A549 (cell line): ENCODE data around the gene C12orf43. TPM values are rescaled to one million over a fixed set of nuclear protein-coding genes. Genes with fewer than 3 reads are reported as not detected.

ENCODE experiments used
- ATAC-seq, 2 experiments: fragments of 200-7000 bp in 1 of 2; fragments of >200 bp in 1 of 2; cut with Nextera tagmentation in 1 of 2; cut with Tn5 transposase in 1 of 2; 3 replicates each; pipeline versions ENCODE4 v1.8.0 to v1.9.1; 2018 to 2020; ENCODE audit warnings: mild to moderate bottlenecking in 1 of 2, moderate library complexity in 1 of 2
- CTCF ChIA-PET: fragments of 300-600 bp; sonication (Branson Sonifier 250); formaldehyde crosslinking; extraction: SDS; loops from one replicate; lab custom pipeline; 2021; ENCODE audit warnings: antibody characterized with exemption, inconsistent platforms; lab: Yijun Ruan, JAX
- POLR2A ChIA-PET: fragments of 350-600 bp; formaldehyde crosslinking; extraction: SDS; loops from one replicate; lab custom pipeline; 2021; ENCODE audit warnings: antibody characterized with exemption, inconsistent platforms; lab: Yijun Ruan, JAX
- DNase-seq, 2 experiments: peaks; one replicate each; pipeline versions ENCODE4 v3.0.0 to v3.0.0-alpha.2; 2011 to 2016; ENCODE audit warnings: low read depth in 1 of 2, low spot score in 1 of 2
- FAIRE-seq: peaks from 2 replicates; lab custom pipeline; 2011; peaks lifted over from hg19 to GRCh38; lab: Jason Lieb, UNC
- H3K27ac ChIP-seq, 2 experiments: fragments of >200 bp; sonication (Bioruptor Twin); formaldehyde crosslinking; 3 replicates each; pipeline ENCODE4 v1.5.1; 2016 to 2017
- H3K4me1 ChIP-seq: fragments of >200 bp; sonication (Bioruptor Twin); formaldehyde crosslinking; 3 replicates; pipeline ENCODE4 v1.6.1; 2016
- H3K4me2 ChIP-seq: fragments of >200 bp; sonication (Bioruptor Twin); formaldehyde crosslinking; 3 replicates; pipeline ENCODE4 v1.6.1; 2016
- H3K4me3 ChIP-seq: fragments of >200 bp; sonication (Bioruptor Twin); formaldehyde crosslinking; 3 replicates; pipeline ENCODE4 v1.5.1; 2016
- H3K9me3 ChIP-seq: fragments of >200 bp; sonication (Bioruptor Twin); formaldehyde crosslinking; 3 replicates; pipeline ENCODE4 v1.6.1; 2016
- EHF ChIP-seq: fragments of 250-450 bp; sonication (Bioruptor Pico); IDR thresholded peaks from 2 replicates; pipeline ENCODE4 v1.5.0; 2020; ENCODE audit warnings: mild to moderate bottlenecking
- EHMT2 ChIP-seq: fragments of 200-600 bp; sonication (generic); IDR thresholded peaks from 2 replicates; pipeline ENCODE4 v1.6.1; 2016; ENCODE audit warnings: antibody characterized with exemption, low read depth, mild to moderate bottlenecking, moderate library complexity
- ESRRA ChIP-seq: fragments of 150-350 bp; IDR thresholded peaks from 2 replicates; pipeline ENCODE4 v1.6.1; 2014; ENCODE audit warnings: mild to moderate bottlenecking, low read length, borderline replicate concordance
- FOSB ChIP-seq: fragments of 250-450 bp; sonication (Bioruptor Pico); IDR thresholded peaks from 2 replicates; pipeline ENCODE4 v1.5.0; 2020; ENCODE audit warnings: mild to moderate bottlenecking, moderate library complexity
- FOSL2 ChIP-seq, 2 experiments: fragments of 450-650 bp in 1 of 2; fragments of >200 bp in 1 of 2; sonication (Bioruptor Twin) in 1 of 2; formaldehyde crosslinking; IDR thresholded peaks; 2 replicates each; pipeline versions ENCODE4 v1.5.0 to v1.6.1; 2016 to 2020; ENCODE audit warnings: mild to moderate bottlenecking in 1 of 2, moderate library complexity in 1 of 2
- FOXS1 ChIP-seq: fragments of 250-450 bp; sonication (Bioruptor Pico); IDR thresholded peaks from 2 replicates; pipeline ENCODE4 v1.5.0; 2020; ENCODE audit warnings: mild to moderate bottlenecking, moderate library complexity
- GATA3 ChIP-seq: IDR thresholded peaks from 2 replicates; pipeline ENCODE4 v1.6.1; 2012; ENCODE audit warnings: borderline replicate concordance
- HDAC2 ChIP-seq: fragments of 200-600 bp; sonication (generic); IDR thresholded peaks from 2 replicates; pipeline ENCODE4 v1.6.1; 2016
- HEYL ChIP-seq: fragments of 250-450 bp; sonication (Bioruptor Pico); IDR thresholded peaks from 2 replicates; pipeline ENCODE4 v1.8.0; 2021; ENCODE audit warnings: mild to moderate bottlenecking, moderate library complexity
- HOXB13 ChIP-seq: fragments of 250-450 bp; sonication (Bioruptor Pico); IDR thresholded peaks from 2 replicates; pipeline ENCODE4 v1.5.0; 2020; ENCODE audit warnings: low read depth, mild to moderate bottlenecking, moderate library complexity
- HOXB5 ChIP-seq: fragments of 250-450 bp; sonication (Bioruptor Pico); IDR thresholded peaks from 2 replicates; pipeline ENCODE4 v1.5.0; 2020; ENCODE audit warnings: mild to moderate bottlenecking, moderate library complexity
- JUN ChIP-seq, 2 experiments: fragments of >200 bp; sonication (Bioruptor Twin); formaldehyde crosslinking; IDR thresholded peaks; 2 replicates in 1 of 2; 3 replicates in 1 of 2; pipeline ENCODE4 v1.6.1; 2016 to 2017
- JUNB ChIP-seq: fragments of >200 bp; sonication (Bioruptor Twin); formaldehyde crosslinking; IDR thresholded peaks from 2 replicates; pipeline ENCODE4 v1.6.1; 2016
- KDM1A ChIP-seq: fragments of 200-600 bp; sonication (generic); IDR thresholded peaks from 2 replicates; pipeline ENCODE4 v1.6.1; 2016; ENCODE audit warnings: low read depth, mild to moderate bottlenecking
- MAZ ChIP-seq: fragments of 150-350 bp; IDR thresholded peaks from 2 replicates; pipeline ENCODE4 v1.6.1; 2014; ENCODE audit warnings: antibody characterized with exemption, low read depth, low read length, borderline replicate concordance
- NPAS2 ChIP-seq: fragments of 250-450 bp; sonication (Bioruptor Pico); IDR thresholded peaks from 2 replicates; pipeline ENCODE4 v1.8.0; 2022; ENCODE audit warnings: mild to moderate bottlenecking, moderate library complexity, borderline replicate concordance
- POLR2A ChIP-seq: IDR thresholded peaks from 2 replicates; pipeline ENCODE4 v1.6.1; 2012; ENCODE audit warnings: mild to moderate bottlenecking, low read length
- POLR2AphosphoS2 ChIP-seq: conservative IDR thresholded peaks from 2 replicates; pipeline ENCODE4 v1.6.1; 2012; ENCODE audit warnings: low read length, improper control_type of control experiment, inconsistent platforms
- RCOR1 ChIP-seq: fragments of 150-350 bp; IDR thresholded peaks from 2 replicates; pipeline ENCODE4 v1.6.1; 2014; ENCODE audit warnings: antibody characterized with exemption, low read length, low read depth
- SMC3 ChIP-seq: fragments of >200 bp; sonication (Bioruptor Twin); formaldehyde crosslinking; IDR thresholded peaks from 3 replicates; pipeline ENCODE4 v1.6.1; 2018; ENCODE audit warnings: inconsistent platforms
- TP53 ChIP-seq: fragments of 250-450 bp; sonication (Bioruptor Pico); IDR thresholded peaks from 2 replicates; pipeline ENCODE4 v1.5.0; 2021; ENCODE audit warnings: mild to moderate bottlenecking, moderate library complexity
- ZC3H11A ChIP-seq: fragments of 450-650 bp; IDR thresholded peaks from 2 replicates; pipeline ENCODE4 v1.6.1; 2014; ENCODE audit warnings: antibody characterized with exemption, mild to moderate bottlenecking
- ZFP36 ChIP-seq: fragments of 450-650 bp; IDR thresholded peaks from 2 replicates; pipeline ENCODE4 v1.6.1; 2014; ENCODE audit warnings: borderline replicate concordance; ENCODE audit not compliant: partially characterized antibody
- ZSCAN20 ChIP-seq: fragments of 250-450 bp; sonication (Bioruptor Pico); IDR thresholded peaks from 2 replicates; pipeline ENCODE4 v1.8.0; 2022; ENCODE audit warnings: mild to moderate bottlenecking, moderate library complexity
- WGBS: methylation state at CpG from one replicate; pipeline ENCODE4 v1.1.6; 2017; ENCODE audit errors: missing lambda C conversion rate; 5-methylcytosine and 5-hydroxymethylcytosine counted together
- polyA plus RNA-seq, 4 experiments: library from polyadenylated mRNA; depleted of rRNA in 3 of 4; stranded (reverse); fragments of >200 nt; fragmentation: RNase III in 1 of 4; extraction: RNeasy Plus Mini Kit Qiagen cat#74134 plus additional on column Dnase treatment in 1 of 4; gene quantifications; 2 replicates in 3 of 4; 3 replicates in 1 of 4; pipeline ENCODE4 v1.2.3, GENCODE V29; 2011 to 2017
- TF ChIP-seq, protein P1 (sequence below): fragments of >200 bp; sonication (Bioruptor Twin); formaldehyde crosslinking; IDR thresholded peaks from 2 replicates; pipeline ENCODE4 v1.6.1; 2016
- TF ChIP-seq, protein P2 (sequence below): IDR thresholded peaks from 2 replicates; pipeline ENCODE4 v1.6.1; 2012
- TF ChIP-seq, protein P3 (sequence below): fragments of 450-650 bp; IDR thresholded peaks from 2 replicates; pipeline ENCODE4 v1.6.1; 2014; ENCODE audit warnings: antibody characterized with exemption
- TF ChIP-seq, protein P4 (sequence below): fragments of >200 bp; sonication (Bioruptor Twin); formaldehyde crosslinking; IDR thresholded peaks from 3 replicates; pipeline ENCODE4 v1.6.1; 2016
- TF ChIP-seq, protein P5 (sequence below): fragments of 250-450 bp; sonication (Bioruptor Pico); IDR thresholded peaks from 2 replicates; pipeline ENCODE4 v1.5.0; 2021; ENCODE audit warnings: mild to moderate bottlenecking, moderate library complexity, borderline replicate concordance

C12orf43 gene
- polyA plus RNA-seq, 2 of the 4 experiments (the other 2 are of a cell fraction) = 20.0 to 20.5 TPM

DNA sequence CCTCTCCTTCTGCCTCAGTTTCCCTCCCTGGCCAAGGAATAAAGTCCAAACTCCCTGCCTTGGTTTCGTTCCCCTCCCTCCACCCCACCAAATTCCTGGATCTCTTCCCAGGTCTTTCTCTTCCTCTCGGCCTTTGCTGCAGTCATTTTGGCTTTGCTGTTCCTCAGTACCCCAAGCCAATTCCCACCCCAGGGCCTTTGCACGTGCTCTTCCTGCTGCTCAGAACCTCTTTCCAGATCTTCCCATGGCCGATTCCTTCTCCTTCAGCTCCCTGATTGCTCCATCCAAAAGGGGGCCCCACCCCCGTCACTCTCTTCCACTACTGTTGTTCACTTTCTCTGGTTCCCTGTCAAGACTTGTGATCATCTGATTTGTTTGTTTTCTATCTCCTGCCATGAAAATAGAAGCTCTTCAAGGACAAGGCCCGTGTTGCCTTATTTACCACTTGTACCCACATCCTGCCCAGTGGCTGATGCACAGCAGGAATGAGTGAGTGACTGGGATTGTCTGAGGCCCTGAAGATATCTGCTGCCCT is 34.8 kb downstream of the C12orf43 start (continued):
- TF ChIP-seq NPAS2 (CRISPR knock-in tag) = peak; percentile 67; the same call in 1 of the 2 replicates
- TF ChIP-seq FOSL2 (IDR thresholded peaks at IDR 0.05) = no peak
- 0 out of 2 replicates have a peak, but pooled peaks have one; percentile 2 for TF ChIP-seq FOSL2 (CRISPR knock-in tag; IDR thresholded peaks at IDR 0.05)
- no peak for TF ChIP-seq SMC3
- TF ChIP-seq JUN (IDR thresholded peaks at IDR 0.05) = no peak

DNA sequence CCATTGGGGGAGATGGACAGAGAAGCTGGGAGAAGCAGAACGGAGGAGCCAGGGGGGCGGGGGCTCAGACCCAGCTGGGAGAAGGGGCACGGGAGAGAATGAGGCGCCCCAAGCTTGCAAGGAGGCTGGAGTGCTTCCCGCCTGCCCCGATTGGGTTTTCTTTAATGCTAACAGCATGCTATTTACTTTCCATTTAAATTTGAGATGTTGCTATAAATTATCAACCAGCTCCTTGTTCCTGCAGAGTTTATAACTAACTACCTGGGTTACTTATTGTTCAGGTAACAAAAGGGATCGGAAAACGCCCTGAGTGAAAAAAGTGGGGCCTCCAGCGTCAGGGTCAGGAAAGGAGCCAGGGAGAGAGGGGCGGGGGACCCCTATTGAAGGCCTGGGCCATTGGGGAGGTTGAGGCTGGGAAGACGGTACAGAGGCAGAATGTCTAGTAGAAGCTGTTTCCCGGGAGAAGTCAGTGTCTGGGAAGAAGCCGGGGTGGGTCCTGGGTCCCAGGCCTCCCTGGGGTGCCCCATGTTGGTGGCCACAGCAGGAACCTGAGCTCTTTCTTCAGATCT is 35.4 kb downstream of the C12orf43 start:
- DNase-seq (peak in 1 of 2 experiments; percentile 85), ATAC-seq (peak; percentile 42 to 55), FAIRE-seq (peak; percentile 68)
- ChIA-PET CTCF (interaction anchor here (0.6 to 10.1 kb wide), 11 partner anchors 9 to 399 kb away, joined by 3 to 69 read pairs (median 6); partner anchors contain the start of gene POP5), POLR2A (interaction anchor here (0.6 kb wide), 1 partner anchor 15 kb away, joined by 4 read pairs; no protein-coding TSS in a partner anchor)
- WGBS = 9% methylated on average over 13 of the region's 13 CpGs
- H3K4me3 ChIP-seq = peak overlapping the region; percentile 57
- TF ChIP-seq, protein P1, sequence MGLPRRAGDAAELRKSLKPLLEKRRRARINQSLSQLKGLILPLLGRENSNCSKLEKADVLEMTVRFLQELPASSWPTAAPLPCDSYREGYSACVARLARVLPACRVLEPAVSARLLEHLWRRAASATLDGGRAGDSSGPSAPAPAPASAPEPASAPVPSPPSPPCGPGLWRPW = no peak
- TF ChIP-seq, protein P2, sequence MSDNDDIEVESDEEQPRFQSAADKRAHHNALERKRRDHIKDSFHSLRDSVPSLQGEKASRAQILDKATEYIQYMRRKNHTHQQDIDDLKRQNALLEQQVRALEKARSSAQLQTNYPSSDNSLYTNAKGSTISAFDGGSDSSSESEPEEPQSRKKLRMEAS = no peak
- TF ChIP-seq EHF (CRISPR knock-in tag) (peak; percentile 25; the same call in 1 of the 2 replicates), POLR2A (0 out of 2 replicates have a peak, but pooled peaks have one; percentile 22), RCOR1 (no peak)
- TF ChIP-seq, protein P3, sequence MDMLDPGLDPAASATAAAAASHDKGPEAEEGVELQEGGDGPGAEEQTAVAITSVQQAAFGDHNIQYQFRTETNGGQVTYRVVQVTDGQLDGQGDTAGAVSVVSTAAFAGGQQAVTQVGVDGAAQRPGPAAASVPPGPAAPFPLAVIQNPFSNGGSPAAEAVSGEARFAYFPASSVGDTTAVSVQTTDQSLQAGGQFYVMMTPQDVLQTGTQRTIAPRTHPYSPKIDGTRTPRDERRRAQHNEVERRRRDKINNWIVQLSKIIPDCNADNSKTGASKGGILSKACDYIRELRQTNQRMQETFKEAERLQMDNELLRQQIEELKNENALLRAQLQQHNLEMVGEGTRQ = no peak
- peak overlapping the region; percentile 97 for H3K4me2 ChIP-seq
- peaks cover 86% of the 10 kb centered on the region for H3K4me1 ChIP-seq
- H3K27ac ChIP-seq = peak overlapping the region; percentile 96 to 98
- no peaks in the 10 kb centered on the region for H3K9me3 ChIP-seq

DNA sequence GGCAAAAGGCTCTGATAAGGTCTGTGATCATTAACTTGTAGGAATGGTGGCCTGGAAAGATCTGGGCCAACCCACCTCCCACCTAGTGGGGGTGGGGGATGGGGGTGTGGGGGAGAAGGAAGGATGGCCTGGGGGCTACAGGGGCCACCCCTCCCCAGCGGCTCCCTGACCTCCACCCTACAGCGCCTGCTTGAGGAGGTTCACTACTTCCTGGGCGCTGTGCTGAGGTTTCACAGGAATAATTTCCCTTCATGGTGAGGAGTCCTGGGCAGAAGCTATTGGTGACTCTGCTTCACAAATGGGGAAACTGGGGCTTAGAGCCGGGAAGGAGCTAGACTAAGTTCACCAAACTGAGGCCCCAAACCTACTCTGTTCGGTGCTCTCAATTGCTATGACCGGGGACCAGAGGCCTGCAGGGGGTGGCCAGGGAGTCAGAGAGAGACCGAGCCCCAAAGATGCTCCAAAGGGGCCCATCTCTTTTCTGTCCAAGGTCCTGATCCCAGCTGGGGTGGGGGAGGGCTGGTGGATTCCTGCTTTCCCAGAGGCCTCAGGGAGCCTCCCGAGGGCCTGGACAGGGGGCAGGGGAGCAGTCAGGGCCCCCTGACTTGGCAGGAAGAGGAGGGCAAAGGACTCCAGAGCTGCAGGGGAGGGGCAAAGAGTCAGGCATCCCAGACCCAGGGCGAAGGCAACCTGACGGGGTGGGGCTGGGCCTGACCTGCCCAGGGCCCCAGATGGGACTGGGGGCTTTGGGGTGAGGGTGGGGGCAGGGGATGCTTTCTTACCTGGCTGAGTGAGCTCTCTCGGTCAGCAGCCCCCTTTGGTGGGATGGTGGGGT is 36.2 kb downstream of the C12orf43 start:
- ATAC-seq = peak; percentile 44 to 67
- H3K4me1 ChIP-seq = peaks cover 78% of the 10 kb centered on the region
- POLR2A ChIA-PET = no interaction called here
- no peaks in the 10 kb centered on the region for H3K9me3 ChIP-seq
- H3K27ac ChIP-seq = peak overlapping the region; percentile 96 to 98
- FAIRE-seq = no peak
- DNase-seq = peak in 1 of 2 experiments; percentile 82
- peak overlapping the region; percentile 97 for H3K4me2 ChIP-seq
- CTCF ChIA-PET = interaction anchor here (1.0 to 10.1 kb wide), 11 partner anchors 8 to 397 kb away, joined by 3 to 69 read pairs (median 6); no protein-coding TSS in a partner anchor
- WGBS = 5% methylated on average over 8 of the region's 11 CpGs
- peak overlapping the region; percentile 57 for H3K4me3 ChIP-seq
- TF ChIP-seq KDM1A (no peak), JUN (IDR thresholded peaks at IDR 0.05) (peak in 1 of 2 experiments; percentile 10; a peak in 2 of 5 replicates), HEYL (CRISPR knock-in tag) (no peak), EHMT2 (0 out of 2 replicates have a peak, but pooled peaks have one; percentile 55), POLR2A (no peak), HOXB5 (CRISPR knock-in tag) (no peak), GATA3 (no peak), FOSB (CRISPR knock-in tag) (no peak), FOXS1 (peak; percentile 33; the same call in 1 of the 2 replicates), ZFP36 (no peak), ZC3H11A (no peak), TP53 (CRISPR knock-in tag) (no peak), JUNB (no peak), HDAC2 (no peak), ESRRA (no peak), HOXB13 (CRISPR knock-in tag) (0 out of 2 replicates have a peak, but pooled peaks have one; percentile 63), POLR2AphosphoS2 (no peak), ZSCAN20 (CRISPR knock-in tag) (no peak), MAZ (no peak)
- TF ChIP-seq, protein P4, sequence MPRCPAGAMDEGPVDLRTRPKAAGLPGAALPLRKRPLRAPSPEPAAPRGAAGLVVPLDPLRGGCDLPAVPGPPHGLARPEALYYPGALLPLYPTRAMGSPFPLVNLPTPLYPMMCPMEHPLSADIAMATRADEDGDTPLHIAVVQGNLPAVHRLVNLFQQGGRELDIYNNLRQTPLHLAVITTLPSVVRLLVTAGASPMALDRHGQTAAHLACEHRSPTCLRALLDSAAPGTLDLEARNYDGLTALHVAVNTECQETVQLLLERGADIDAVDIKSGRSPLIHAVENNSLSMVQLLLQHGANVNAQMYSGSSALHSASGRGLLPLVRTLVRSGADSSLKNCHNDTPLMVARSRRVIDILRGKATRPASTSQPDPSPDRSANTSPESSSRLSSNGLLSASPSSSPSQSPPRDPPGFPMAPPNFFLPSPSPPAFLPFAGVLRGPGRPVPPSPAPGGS = 0 out of 3 replicates have a peak, but pooled peaks have one; percentile 19
- TF ChIP-seq, protein P5, sequence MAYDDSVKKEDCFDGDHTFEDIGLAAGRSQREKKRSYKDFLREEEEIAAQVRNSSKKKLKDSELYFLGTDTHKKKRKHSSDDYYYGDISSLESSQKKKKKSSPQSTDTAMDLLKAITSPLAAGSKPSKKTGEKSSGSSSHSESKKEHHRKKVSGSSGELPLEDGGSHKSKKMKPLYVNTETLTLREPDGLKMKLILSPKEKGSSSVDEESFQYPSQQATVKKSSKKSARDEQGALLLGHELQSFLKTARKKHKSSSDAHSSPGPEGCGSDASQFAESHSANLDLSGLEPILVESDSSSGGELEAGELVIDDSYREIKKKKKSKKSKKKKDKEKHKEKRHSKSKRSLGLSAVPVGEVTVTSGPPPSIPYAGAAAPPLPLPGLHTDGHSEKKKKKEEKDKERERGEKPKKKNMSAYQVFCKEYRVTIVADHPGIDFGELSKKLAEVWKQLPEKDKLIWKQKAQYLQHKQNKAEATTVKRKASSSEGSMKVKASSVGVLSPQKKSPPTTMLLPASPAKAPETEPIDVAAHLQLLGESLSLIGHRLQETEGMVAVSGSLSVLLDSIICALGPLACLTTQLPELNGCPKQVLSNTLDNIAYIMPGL (CRISPR knock-in tag) = no peak
